ENCODE results near the gene FAM53A. TPM values are rescaled to one million over a fixed set of nuclear protein-coding genes. Genes with fewer than 3 reads are reported as not detected.

FAM53A gene
- total RNA-seq, 1 donor from 2014 or later: 4.3 TPM

DNA sequence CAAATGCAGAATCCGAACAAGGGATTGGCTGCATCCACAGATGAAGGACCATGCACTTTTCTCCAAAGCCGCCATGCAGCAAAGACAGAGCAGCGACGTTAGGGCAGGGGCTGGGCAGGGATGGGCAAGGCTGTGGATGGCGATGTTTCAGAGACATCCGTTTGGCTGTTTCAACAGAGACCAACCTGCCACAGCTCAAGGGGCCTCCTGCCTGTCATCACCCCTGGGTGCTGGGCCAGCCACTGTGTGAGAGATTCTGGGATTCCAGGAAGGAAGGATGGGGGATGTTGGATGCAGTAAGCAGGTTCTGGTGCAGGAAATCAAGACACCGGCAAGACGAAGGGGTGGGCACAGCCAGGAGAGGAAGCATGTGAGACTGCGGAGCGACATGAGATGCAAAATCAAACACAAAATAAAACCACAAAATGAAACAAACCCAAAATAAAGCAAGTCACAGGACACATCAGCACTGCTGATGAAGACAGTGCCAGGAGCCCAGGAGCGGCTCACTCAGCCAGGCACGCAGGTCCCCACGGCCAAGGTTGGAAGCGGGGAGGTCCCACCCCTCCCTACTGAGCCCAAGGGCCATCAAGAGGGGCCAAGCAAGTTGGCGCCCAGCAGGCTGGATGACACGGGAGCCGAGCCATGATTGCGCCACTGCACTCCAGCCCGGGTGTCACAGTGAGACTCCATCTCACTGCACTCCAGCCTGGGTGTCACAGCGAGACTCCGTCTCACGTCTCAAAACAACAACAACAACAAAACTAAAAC, 68.1 kb downstream of the FAM53A start:
- Mint-ChIP-seq H3K9me3 (no peaks in the 10 kb centered on the region), H3K36me3 (ENCODE audit: low read depth) (no peaks in the 10 kb centered on the region), H3K27me3 (ENCODE audit: low read depth) (no peaks in the 10 kb centered on the region), H3K4me1 (peaks cover 3% of the 10 kb centered on the region), H3K4me3 (no peak overlapping the region), H3K27ac (ENCODE audit: unreplicated experiment) (peak overlapping the region; percentile 70)
- DNase-seq (ENCODE audit: low read depth, low spot score): no peak
- TF ChIP-seq, protein P1, sequence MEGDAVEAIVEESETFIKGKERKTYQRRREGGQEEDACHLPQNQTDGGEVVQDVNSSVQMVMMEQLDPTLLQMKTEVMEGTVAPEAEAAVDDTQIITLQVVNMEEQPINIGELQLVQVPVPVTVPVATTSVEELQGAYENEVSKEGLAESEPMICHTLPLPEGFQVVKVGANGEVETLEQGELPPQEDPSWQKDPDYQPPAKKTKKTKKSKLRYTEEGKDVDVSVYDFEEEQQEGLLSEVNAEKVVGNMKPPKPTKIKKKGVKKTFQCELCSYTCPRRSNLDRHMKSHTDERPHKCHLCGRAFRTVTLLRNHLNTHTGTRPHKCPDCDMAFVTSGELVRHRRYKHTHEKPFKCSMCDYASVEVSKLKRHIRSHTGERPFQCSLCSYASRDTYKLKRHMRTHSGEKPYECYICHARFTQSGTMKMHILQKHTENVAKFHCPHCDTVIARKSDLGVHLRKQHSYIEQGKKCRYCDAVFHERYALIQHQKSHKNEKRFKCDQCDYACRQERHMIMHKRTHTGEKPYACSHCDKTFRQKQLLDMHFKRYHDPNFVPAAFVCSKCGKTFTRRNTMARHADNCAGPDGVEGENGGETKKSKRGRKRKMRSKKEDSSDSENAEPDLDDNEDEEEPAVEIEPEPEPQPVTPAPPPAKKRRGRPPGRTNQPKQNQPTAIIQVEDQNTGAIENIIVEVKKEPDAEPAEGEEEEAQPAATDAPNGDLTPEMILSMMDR (conservative IDR thresholded peaks at IDR 0.05): no peak

DNA sequence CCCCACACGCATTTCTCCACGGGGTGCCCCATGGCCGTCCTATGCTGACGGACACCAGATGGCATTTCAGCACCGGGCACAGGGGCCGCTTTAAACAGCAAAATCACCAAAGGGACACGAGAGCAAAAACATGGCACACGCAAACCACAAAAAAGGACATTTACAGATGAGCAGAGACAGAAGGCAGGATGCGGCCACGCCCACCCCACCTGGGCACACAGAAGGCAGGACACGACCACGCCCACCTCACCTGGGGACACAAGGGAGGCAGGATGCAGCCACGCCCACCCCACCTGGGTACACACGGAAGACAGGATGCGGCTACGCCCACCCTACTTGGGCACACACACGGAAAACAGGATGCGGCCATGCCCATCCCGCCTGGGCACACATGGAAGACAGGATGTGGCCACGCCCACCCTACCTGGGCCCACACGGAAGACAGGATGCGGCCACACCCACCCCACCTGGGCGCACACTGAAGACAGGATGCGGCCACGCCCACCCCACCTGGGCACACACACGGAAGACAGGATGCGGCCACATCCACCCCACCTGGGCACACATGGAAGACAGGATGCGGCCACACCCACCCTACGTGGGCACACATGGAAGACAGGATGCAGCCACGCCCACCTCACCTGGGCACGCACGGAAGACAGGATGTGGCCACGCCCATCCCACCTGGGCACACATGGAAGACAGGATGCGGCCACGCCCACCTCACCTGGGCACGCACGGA, 69.1 kb downstream of the FAM53A start:
- no peaks in the 10 kb centered on the region for H3K36me3 Mint-ChIP-seq (ENCODE audit: low read depth)
- no peak overlapping the region for H3K4me3 Mint-ChIP-seq
- H3K9me3 Mint-ChIP-seq: no peaks in the 10 kb centered on the region
- H3K27me3 Mint-ChIP-seq (ENCODE audit: low read depth): no peaks in the 10 kb centered on the region
- no peak overlapping the region for H3K27ac Mint-ChIP-seq (ENCODE audit: unreplicated experiment)
- DNase-seq (ENCODE audit: low read depth, low spot score): no peak
- TF ChIP-seq, protein P1 (conservative IDR thresholded peaks at IDR 0.05): no peak
- H3K4me1 Mint-ChIP-seq: peaks cover 3% of the 10 kb centered on the region

DNA sequence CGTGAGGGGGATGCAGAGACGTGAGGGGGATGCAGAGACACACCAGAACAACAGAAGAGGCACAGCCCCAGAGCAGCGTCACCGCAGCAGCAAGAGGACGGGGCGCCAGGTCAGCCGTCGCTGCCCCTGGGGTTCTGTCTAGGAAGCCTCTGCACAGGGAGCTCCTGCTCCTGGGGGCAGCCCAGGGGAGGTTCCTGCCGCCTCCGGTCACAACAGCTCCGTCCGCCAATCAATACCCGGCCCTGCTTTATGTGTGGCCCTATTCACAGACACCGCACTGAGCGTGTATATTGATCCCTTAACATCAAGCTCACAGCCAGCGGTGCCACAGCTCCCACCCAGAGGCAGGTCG, 69.6 kb downstream of the FAM53A start:
- no peaks in the 10 kb centered on the region for H3K9me3 Mint-ChIP-seq
- DNase-seq (ENCODE audit: low read depth, low spot score): no peak
- H3K27me3 Mint-ChIP-seq (ENCODE audit: low read depth): no peaks in the 10 kb centered on the region
- peaks cover 3% of the 10 kb centered on the region for H3K4me1 Mint-ChIP-seq
- H3K4me3 Mint-ChIP-seq: no peak overlapping the region
- TF ChIP-seq, protein P1 (conservative IDR thresholded peaks at IDR 0.05): no peak
- no peak overlapping the region for H3K27ac Mint-ChIP-seq (ENCODE audit: unreplicated experiment)
- no peaks in the 10 kb centered on the region for H3K36me3 Mint-ChIP-seq (ENCODE audit: low read depth)

DNA sequence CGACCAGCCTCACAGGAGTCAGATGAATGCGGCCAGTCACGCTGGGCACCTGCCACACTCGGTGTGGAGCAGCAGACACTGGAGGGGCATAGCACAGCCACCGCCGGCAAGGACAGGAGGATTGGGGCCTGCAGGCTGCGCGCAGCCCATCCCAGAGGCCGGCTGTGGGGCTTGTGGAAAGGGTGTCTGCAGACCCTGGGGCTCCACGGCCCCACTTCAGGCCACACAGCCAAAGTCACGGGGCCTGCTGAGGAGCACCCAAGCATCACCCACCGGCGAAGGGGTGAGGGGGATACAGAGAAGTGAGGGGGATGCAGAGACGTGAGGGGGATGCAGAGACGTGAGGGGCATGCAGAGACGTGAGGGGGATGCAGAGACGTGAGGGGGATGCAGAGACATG, 70.1 kb downstream of the FAM53A start:
- H3K27me3 Mint-ChIP-seq (ENCODE audit: low read depth): no peaks in the 10 kb centered on the region
- no peak for DNase-seq (ENCODE audit: low read depth, low spot score)
- H3K4me3 Mint-ChIP-seq: no peak overlapping the region
- H3K27ac Mint-ChIP-seq (ENCODE audit: unreplicated experiment): no peak overlapping the region
- TF ChIP-seq, protein P1 (conservative IDR thresholded peaks at IDR 0.05): no peak
- peaks cover 3% of the 10 kb centered on the region for H3K4me1 Mint-ChIP-seq
- H3K36me3 Mint-ChIP-seq (ENCODE audit: low read depth): no peaks in the 10 kb centered on the region
- no peaks in the 10 kb centered on the region for H3K9me3 Mint-ChIP-seq

DNA sequence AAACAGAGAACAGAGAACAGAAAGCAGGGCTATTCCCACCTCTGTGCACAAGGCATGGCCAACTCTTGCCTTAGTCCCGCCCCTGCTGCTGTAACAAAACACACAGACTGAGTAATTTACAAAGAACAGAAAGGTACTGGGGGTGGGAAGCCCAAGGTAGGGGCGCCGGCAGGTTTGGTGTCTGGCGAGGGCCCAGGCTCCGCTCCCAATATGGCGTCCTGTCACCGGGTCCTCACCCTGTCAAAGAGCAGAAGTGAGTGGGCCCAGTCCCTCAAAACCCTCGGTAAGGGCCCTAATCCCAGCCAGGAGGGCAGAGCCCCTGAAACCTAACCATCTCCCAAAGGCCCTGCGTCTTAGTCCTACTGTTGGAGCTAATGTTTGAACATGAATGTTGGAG, 71.0 kb downstream of the FAM53A start:
- no peaks in the 10 kb centered on the region for H3K9me3 Mint-ChIP-seq
- H3K4me1 Mint-ChIP-seq: peaks cover 3% of the 10 kb centered on the region
- H3K4me3 Mint-ChIP-seq: no peak overlapping the region
- TF ChIP-seq, protein P1 (conservative IDR thresholded peaks at IDR 0.05): no peak
- DNase-seq (ENCODE audit: low read depth, low spot score): no peak
- H3K27me3 Mint-ChIP-seq (ENCODE audit: low read depth): no peaks in the 10 kb centered on the region
- H3K27ac Mint-ChIP-seq (ENCODE audit: unreplicated experiment): no peak overlapping the region
- no peaks in the 10 kb centered on the region for H3K36me3 Mint-ChIP-seq (ENCODE audit: low read depth)

All from neural crest cell (in vitro differentiated cells).